Embryonic facial prominence (tissue), 1 donor: ENCODE data around the gene EML6.

Experiments used
- DNase-seq: peaks from one replicate; pipeline ENCODE4 v3.0.0-alpha.2; 2016; ENCODE audit errors: extremely low spot score

Gene EML6

GRCh38 chr2:54706622-54707021 lies 16.8 kb upstream of the EML6 start:
- DNase-seq, result no peak

- DNase-seq, result no peak
Observed at GRCh38 chr2:54708584-54709335, 14.7 kb upstream of the EML6 start.

GRCh38 chr2:54709336-54709809 lies 14.1 kb upstream of the EML6 start:
- DNase-seq, result no peak

GRCh38 chr2:54710216-54710615 lies 13.2 kb upstream of the EML6 start:
- no peak for DNase-seq

- no peak for DNase-seq
Observed at GRCh38 chr2:54712516-54712915, 10.9 kb upstream of the EML6 start.

- DNase-seq, result no peak
Observed at GRCh38 chr2:54714996-54715395, 8.5 kb upstream of the EML6 start.

- no peak for DNase-seq
Observed at GRCh38 chr2:54716375-54716774, 7.1 kb upstream of the EML6 start.

- no peak for DNase-seq
Observed at GRCh38 chr2:54720563-54720962, 2.9 kb upstream of the EML6 start.

GRCh38 chr2:54722641-54723040 lies 821 bp upstream of the EML6 start:
- no peak for DNase-seq

GRCh38 chr2:54723996-54724559 lies 616 bp downstream of the EML6 start:
- DNase-seq, result no peak

GRCh38 chr2:54724560-54725342 lies 1.3 kb downstream of the EML6 start:
- DNase-seq, result no peak

GRCh38 chr2:54725343-54726099 lies 2.1 kb downstream of the EML6 start:
- DNase-seq, result no peak

GRCh38 chr2:54726431-54726830 lies 3.0 kb downstream of the EML6 start:
- no peak for DNase-seq

GRCh38 chr2:54726940-54727339 lies 3.5 kb downstream of the EML6 start:
- DNase-seq, result no peak

GRCh38 chr2:54728669-54729120 lies 5.2 kb downstream of the EML6 start:
- DNase-seq, result no peak

GRCh38 chr2:54735636-54736035 lies 12.2 kb downstream of the EML6 start:
- no peak for DNase-seq

- DNase-seq, result no peak
Observed at GRCh38 chr2:54738281-54738680, 14.8 kb downstream of the EML6 start.

- no peak for DNase-seq
Observed at GRCh38 chr2:54740333-54740732, 16.9 kb downstream of the EML6 start.

GRCh38 chr2:54741250-54741649 lies 17.8 kb downstream of the EML6 start:
- no peak for DNase-seq

GRCh38 chr2:54750040-54750439 lies 26.6 kb downstream of the EML6 start:
- DNase-seq, result no peak

GRCh38 chr2:54752439-54752838 lies 29.0 kb downstream of the EML6 start:
- no peak for DNase-seq
